Motor neuron (in vitro differentiated cells): ENCODE results near the gene GPR132. TPM values are rescaled to one million over a fixed set of nuclear protein-coding genes. Genes with fewer than 3 reads are reported as not detected.

Experiments
- ATAC-seq, 8 experiments: fragments of 200-7000 bp; cut with Tn5 transposase; replicated peaks in 6 of 8; 2 replicates each; pipeline ENCODE4 v1.8.0; 2021; ENCODE audit warnings: mild to moderate bottlenecking in 8 of 8, moderate library complexity in 8 of 8
- H3K27ac ChIP-seq, 2 donors: fragments of 250-450 bp; sonication (Bioruptor Pico); 2 replicates each; pipeline ENCODE4 v1.9.0; 2021; ENCODE audit warnings: antibody characterized with exemption in 2 of 2, mild to moderate bottlenecking in 2 of 2, moderate library complexity in 1 of 2
- H3K4me1 ChIP-seq, 2 donors: fragments of 250-450 bp; sonication (Bioruptor Pico); replicated peaks in 1 of 2; 2 replicates each; pipeline ENCODE4 v1.6.1; 2021; ENCODE audit warnings: antibody characterized with exemption in 2 of 2, mild to moderate bottlenecking in 2 of 2, moderate library complexity in 1 of 2
- H3K4me3 ChIP-seq, 5 donors: fragments of 250-450 bp; sonication (Bioruptor Pico); 2 replicates each; pipeline ENCODE4 v1.9.0; 2021; ENCODE audit warnings: antibody characterized with exemption in 5 of 5, mild to moderate bottlenecking in 5 of 5, moderate library complexity in 4 of 5
- WGBS, 10 experiments: fragments of 450-650 bp; shearing (Covaris generic); methylation state at CpG; one replicate each; pipeline ENCODE4 v1.0.0; 2022; 5-methylcytosine and 5-hydroxymethylcytosine counted together
- in situ Hi-C, 9 experiments: fragments of 400-800 bp; cut with MboI; loops; one replicate each; pipeline ENCODE4 v1.15.0; 2021; ENCODE audit warnings: low sequenced_read_pairs in 9 of 9, low pct_unique_long_range_greater_than_20kb in 2 of 9; ENCODE audit not compliant: unreplicated experiment in 9 of 9
- total RNA-seq, 8 experiments: library from RNA; unstranded; fragments of 300-600 nt; gene quantifications; 2 replicates each; pipeline versions ENCODE4 v1.2.3 to v1.2.4, GENCODE V29; 2022

GPR132 gene
- total RNA-seq, 8 experiments from 2014 or later: 0.46 to 0.66 (median 0.48) TPM; not detected in 4

DNA sequence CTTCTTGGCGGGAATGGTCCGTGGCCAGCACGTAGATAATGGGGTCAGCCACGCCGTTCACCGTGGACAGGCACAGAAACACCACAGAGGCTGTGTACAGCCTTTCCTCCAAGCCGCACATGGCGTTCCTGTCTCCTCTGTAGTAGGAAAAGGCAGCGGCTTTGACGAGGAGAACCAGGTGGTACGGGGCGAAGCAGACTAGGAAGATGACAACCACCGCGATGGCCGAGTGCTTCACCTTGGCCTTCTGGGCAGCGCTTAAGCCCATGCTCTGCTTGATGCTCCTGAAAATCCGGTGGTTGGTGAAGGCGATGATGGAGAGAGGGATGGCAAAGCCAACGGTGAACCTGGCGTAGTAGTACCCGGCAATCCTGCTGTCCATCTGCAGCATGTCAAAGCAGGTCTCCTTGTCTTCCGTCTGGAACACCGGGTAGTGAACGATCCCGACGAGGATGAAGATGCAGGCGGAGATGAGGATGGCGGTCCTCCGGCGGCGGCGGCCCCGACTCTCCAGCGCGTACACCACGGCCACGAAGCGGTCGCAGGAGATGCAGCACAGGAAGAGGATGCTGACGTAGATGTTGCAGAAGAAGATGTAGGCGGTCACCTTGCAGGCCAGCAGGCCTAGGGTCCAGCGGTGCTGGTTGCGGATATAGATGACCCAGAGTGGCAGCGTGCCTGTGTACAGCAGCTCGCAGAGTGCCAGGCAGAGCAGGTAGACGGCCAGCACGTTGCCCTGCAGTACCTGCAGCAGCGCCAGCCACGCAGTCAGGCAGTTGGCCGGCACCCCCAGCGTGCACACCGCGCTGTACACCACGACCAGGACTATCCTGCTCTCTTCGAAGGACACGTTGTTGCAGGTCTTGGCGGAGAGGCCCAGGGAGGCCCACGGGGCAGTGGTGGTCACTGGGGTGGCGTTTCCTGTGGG, 13.8 kb downstream of the GPR132 start:
- 17 to 100% (median 84%) methylated on average over 1 to 16 of the region's 59 CpGs; no CpG with 5 or more reads in 4 of the 10 experiments for WGBS, 10 experiments
- in situ Hi-C loops: no loop called here
- H3K4me3 ChIP-seq: no peak overlapping the region
- no peak for ATAC-seq
- H3K27ac ChIP-seq: no peak overlapping the region
- no peaks in the 10 kb centered on the region for H3K4me1 ChIP-seq

DNA sequence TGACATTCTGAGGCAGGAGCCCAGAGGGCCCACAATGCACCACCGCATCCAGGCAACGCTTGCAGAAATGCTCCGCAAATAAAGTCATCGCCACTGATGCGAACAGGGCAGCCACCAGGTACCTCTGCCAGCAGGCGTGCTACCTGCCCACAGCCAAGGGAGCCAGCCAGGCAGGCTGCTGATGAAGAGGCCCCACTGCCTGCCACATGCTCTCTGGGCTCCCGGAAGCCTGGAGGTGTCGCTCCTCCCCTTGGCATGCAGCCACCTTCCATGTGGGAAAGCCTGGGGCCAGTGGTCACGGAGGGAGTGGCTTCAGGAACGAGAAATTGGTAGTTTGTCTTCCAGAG, 14.7 kb downstream of the GPR132 start:
- Histone ChIP-seq H3K4me3 (no peak overlapping the region), H3K4me1 (no peaks in the 10 kb centered on the region), H3K27ac (no peak overlapping the region)
- WGBS, 10 experiments: 0 to 90% methylated on average over 2 of the region's 10 CpGs; no CpG with 5 or more reads in 8 of the 10 experiments
- peak in 6 of 8 experiments; percentile 35 to 81 (median 63) for ATAC-seq
- in situ Hi-C loops: no loop called here

DNA sequence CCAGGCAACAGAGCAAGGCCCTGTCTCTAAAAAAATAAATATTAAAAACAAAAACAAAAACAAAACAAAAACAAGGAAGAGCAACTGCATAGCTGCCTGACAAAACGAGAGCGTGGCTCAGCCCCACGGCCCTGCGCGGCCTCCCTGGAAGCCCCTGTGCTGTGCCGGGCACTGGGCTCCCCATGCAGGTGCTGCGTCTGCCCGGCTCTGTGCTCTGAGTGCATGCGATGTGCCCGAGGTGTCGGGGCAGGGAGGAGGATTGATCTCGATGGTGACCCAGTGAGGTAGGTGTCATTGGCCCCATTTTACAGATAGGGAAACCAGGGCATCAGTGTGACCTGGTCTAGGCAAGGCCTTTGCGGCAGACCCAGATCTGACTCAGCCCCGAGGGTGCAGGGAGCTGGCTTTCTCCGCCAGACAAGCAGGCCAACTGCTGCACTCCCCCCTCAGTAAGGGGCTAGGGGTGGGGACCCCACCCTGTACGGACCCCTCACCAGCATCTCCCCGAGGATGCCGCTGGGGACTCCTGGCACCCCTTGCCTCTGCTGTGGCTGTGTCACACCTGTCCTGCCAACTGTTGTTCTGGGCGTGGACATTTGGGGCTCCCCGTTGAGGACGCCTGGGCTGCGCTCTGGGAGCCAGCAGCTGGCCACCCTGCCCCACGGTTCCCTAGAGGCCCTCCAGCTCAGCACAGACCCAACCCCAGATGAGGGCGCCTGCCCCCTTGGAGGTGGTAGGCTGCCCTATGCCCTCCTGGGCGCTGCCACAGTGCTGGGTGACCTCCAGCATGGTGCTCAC, 15.3 kb downstream of the GPR132 start:
- WGBS, 10 experiments: 77 to 94% (median 82%) methylated on average over 2 to 14 of the region's 25 CpGs; no CpG with 5 or more reads in 4 of the 10 experiments
- no peak overlapping the region for H3K4me3 ChIP-seq
- ATAC-seq: peak in 1 of 8 experiments; percentile 19
- no peak overlapping the region for H3K27ac ChIP-seq
- in situ Hi-C loops: loop anchor here in 2 of 9 experiments (10.0 to 25.0 kb wide), 2 partner anchors 75 to 138 kb away; partner anchors contain the start of genes AHNAK2 (in 2 of the 2) and PLD4 (in 1 of the 2)
- H3K4me1 ChIP-seq: no peaks in the 10 kb centered on the region

DNA sequence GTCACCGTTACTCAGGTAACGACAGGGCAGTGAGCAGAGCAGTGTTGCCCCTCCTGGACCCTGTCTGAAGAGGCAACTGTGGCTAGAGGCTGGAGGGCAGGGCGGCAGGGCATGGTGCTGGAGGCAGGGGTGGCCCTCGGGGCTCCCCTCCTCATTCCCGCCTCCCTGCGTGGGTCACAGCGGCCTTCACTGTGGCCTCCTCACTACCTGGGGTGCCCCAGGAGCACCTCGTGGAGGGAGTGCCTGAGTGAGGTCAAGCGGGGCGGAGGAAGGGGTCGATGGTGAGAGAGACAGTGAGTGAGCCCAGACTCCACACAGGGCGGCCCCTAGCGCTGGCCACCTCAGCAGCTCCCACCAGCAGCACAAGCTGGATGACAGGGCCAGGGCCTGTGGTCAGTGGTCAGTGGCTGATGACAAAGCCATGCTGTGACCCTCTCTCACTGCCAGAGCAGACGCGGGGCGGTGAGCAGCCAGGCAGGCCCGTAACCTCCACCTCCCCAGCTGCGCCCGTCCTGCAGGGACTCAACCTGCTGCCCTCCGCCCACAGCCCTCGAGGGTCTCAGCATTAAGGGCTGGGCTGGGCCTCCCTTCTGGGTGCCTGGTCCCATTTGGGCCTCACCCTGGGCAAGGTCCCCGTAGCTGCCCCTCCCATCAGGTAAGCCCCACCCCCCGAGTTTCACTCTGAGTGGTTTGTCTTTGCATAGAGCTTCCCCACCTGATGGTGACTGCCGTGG, 17.8 kb downstream of the GPR132 start:
- Histone ChIP-seq H3K27ac (no peak overlapping the region), H3K4me1 (no peaks in the 10 kb centered on the region), H3K4me3 (no peak overlapping the region)
- peak in 1 of 8 experiments; percentile 3 for ATAC-seq
- in situ Hi-C loops: loop anchor here in 2 of 9 experiments (10.0 to 25.0 kb wide), 2 partner anchors 73 to 135 kb away; partner anchors contain the start of genes AHNAK2 (in 2 of the 2) and PLD4 (in 1 of the 2)
- WGBS, 10 experiments: 65 to 100% (median 75%) methylated on average over 1 to 4 of the region's 24 CpGs; no CpG with 5 or more reads in 6 of the 10 experiments

DNA sequence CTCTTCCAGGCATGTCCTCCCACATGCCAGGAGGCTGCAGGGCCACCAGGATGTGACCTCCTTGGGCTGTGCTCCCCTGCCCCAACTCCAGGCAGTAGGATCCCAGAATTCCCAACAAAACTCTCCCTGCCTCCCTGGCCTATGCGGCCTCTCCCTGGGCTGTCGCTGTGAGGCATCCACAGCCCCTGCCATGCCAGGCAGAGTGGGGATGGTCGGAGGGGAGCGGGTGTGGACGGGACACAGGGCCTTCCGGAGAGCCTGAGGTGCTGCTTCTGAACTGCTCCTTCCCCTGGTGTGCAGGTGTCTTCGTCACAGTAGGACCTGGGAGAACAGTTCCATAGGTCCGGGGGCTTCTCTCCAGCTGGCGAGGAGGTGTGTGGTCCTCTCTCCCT, 18.3 kb downstream of the GPR132 start:
- H3K4me1 ChIP-seq: no peaks in the 10 kb centered on the region
- no peak overlapping the region for H3K27ac ChIP-seq
- in situ Hi-C loops: loop anchor here in 2 of 9 experiments (10.0 to 25.0 kb wide), 2 partner anchors 72 to 135 kb away; partner anchors contain the start of genes AHNAK2 (in 2 of the 2) and PLD4 (in 1 of the 2)
- H3K4me3 ChIP-seq: no peak overlapping the region
- WGBS, 10 experiments: 0 to 86% (median 67%) methylated on average over 1 to 6 of the region's 9 CpGs; no CpG with 5 or more reads in 6 of the 10 experiments
- ATAC-seq: no peak

DNA sequence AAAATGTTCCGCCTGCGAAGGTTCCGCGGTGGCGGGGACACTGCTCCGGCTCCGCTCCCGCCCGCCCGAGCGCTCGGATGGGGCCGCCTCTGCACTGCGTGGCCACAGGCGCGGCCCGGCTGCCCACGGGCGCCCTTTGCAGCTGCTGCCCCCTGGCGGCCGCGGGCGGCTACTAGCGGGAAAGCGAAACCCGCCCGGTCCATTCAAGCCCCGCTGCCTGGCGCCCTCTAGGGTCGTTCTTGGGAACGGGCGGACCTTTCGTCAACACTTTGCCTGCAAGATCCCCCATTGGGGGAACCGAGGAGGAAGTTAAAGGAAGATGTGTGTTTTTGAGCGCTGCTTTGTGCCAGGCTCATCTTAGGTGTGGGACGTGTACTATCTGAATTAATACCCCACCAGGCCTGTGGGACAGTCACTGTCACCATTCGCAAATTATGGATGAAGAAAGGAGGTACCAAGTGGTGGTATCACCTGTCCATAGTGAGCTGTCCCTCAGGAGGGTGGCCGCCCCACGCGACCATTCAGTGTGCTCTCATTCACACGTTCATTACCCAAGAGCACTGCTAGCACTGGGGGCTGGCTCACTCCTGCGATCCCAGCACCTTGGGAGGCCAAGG, 19.4 kb downstream of the GPR132 start:
- WGBS, 10 experiments: 0 to 33% (median 10%) methylated on average over 1 to 14 of the region's 42 CpGs; no CpG with 5 or more reads in 4 of the 10 experiments
- no peak overlapping the region for H3K4me3 ChIP-seq
- ATAC-seq: peak; percentile 78 to 96 (median 94)
- H3K27ac ChIP-seq: no peak overlapping the region
- in situ Hi-C loops: loop anchor here in 2 of 9 experiments (10.0 to 25.0 kb wide), 2 partner anchors 71 to 134 kb away; partner anchors contain the start of genes AHNAK2 (in 2 of the 2) and PLD4 (in 1 of the 2)
- H3K4me1 ChIP-seq: no peaks in the 10 kb centered on the region

DNA sequence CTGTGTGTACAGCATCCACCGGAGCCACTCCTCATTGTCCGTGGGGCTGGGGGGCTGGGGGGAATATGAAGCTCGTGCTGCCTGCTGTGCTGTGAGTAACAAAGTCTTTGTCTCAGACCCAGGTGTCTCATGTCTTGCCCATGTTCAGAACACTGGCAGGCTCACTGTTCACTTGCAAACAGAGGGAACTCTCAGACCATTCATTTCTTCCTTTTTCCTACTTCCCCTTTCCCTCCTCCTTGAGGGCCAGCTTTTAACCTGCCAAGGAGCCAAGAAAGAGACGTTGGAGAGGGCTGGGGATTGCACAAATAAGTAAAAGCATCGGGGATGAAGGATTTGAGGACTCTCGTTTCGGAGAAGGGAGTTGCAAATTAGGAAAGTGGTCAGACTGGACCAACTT, 21.6 kb downstream of the GPR132 start:
- ATAC-seq: no peak
- H3K4me3 ChIP-seq: no peak overlapping the region
- WGBS, 10 experiments: 37 to 80% (median 53%) methylated on average over 1 to 7 of the region's 7 CpGs; no CpG with 5 or more reads in 1 of the 10 experiments
- H3K4me1 ChIP-seq: peaks cover 0 to 3% of the 10 kb centered on the region in 2 donors
- H3K27ac ChIP-seq: no peak overlapping the region
- in situ Hi-C loops: loop anchor here in 2 of 9 experiments (10.0 to 25.0 kb wide), 2 partner anchors 69 to 131 kb away; partner anchors contain the start of genes AHNAK2 (in 2 of the 2) and PLD4 (in 1 of the 2)

DNA sequence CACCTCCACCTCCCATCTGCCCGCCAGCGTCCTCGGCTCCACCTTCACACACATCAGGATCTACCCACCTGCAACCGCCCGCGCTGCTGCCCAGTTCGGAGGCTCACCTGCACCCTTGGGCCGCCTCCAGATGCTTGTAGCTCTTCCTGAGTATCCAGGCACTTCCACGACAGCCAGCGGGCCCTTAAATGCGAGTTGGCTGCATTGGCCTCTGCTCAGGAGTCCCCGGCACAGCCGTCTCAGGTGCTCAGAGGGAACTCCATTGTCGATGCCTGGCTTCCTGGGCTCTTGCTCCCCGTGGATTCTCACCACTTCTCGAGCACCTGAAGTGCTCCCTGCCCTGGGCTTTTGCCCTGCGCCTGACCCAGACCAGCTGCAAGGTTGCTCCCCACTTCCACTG, 22.4 kb downstream of the GPR132 start:
- Histone ChIP-seq H3K4me3 (no peak overlapping the region), H3K27ac (no peak overlapping the region), H3K4me1 (peaks cover 0 to 4% of the 10 kb centered on the region in 2 donors)
- 75 to 100% (median 89%) methylated on average over 1 to 7 of the region's 17 CpGs; no CpG with 5 or more reads in 6 of the 10 experiments for WGBS, 10 experiments
- in situ Hi-C loops: loop anchor here in 2 of 9 experiments (10.0 to 25.0 kb wide), 2 partner anchors 68 to 131 kb away; partner anchors contain the start of genes AHNAK2 (in 2 of the 2) and PLD4 (in 1 of the 2)
- ATAC-seq: no peak

DNA sequence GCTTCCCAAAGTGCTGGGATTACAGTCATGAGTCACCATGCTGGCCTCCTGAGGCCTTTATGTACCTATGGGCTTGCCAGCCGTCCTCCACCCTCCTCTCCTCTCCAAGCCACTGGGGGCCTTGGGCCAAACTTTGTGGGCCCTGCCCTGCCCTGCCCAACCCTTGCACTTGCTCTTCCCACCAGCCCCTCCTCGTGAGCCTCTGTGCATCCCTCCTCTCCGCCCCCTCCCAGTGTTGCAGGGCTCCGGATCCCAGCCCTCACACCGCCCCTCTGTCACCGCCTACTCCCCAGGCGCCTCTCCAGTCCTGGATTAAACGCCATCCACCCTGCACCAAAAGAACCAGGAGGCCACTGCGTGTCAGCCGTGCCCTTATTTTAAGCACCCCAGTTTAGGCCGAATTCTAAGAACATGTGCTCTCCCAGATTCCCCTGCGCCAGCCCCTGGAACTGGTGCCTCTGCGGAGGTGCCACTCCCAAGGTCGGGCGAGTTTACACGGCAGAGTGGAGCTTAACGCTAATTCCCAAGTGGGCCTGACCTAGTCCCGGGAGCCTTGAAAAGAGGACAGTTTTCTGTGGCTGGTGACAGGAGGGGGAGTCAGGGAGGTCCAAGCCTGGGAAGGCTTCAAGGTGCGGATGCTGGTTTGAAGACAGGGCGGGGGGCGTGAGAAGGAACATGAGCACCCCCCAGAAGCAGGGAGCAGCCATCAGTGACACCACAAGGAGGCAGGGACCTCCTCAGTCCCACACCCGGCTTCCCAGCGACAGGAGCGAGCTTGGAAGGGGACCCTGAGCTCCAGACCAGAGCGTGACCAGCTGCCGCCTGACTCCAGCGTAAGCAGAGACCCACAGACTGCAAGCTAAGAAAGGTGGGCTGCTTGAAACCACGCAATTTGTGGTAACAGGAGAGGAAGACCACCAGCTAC, 23.1 kb downstream of the GPR132 start:
- WGBS, 10 experiments: 0 to 100% (median 63%) methylated on average over 1 to 13 of the region's 28 CpGs; no CpG with 5 or more reads in 2 of the 10 experiments
- Histone ChIP-seq H3K4me3 (no peak overlapping the region), H3K27ac (no peak overlapping the region), H3K4me1 (peaks cover 0 to 4% of the 10 kb centered on the region in 2 donors)
- peak in 4 of 8 experiments; percentile 15 to 86 (median 66) for ATAC-seq
- in situ Hi-C loops: loop anchor here in 2 of 9 experiments (10.0 to 25.0 kb wide), 2 partner anchors 67 to 130 kb away; partner anchors contain the start of genes AHNAK2 (in 2 of the 2) and PLD4 (in 1 of the 2)

DNA sequence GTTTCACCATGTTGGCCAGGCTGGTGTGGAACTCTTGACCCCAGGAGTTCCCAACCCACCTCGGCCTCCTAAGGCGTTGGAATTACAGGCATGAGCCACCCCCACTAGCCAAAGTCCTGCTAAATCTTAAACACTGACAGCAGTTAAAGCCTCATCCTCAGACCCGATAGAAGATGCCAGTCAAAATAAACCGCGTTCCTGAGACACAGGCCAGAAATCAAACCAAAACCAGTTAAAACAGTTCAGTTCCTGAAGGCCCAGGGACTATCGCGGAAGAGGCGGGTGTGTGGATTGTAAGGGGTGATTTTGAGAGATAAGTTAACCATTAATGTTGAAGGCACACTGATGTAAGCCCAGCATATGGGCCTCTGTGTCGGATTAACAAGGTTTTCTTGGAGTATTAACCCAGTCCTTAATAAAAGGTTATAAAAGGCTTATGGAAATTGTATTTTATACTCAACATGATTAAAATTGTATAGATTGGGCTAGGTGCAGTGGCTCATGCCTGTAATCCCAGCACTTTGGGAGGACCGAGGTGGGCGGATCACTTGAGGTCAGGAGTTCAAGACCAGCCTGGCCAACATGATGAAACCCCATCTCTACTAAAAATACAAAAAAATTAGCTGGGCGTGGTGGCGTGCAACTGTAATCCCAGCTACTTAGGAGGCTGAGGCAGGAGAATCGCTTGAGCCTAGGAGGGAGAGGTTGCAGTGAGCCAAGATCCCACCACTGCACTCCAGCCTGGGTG, 25.6 kb downstream of the GPR132 start:
- Histone ChIP-seq H3K4me1 (peaks cover 0 to 4% of the 10 kb centered on the region in 2 donors), H3K27ac (no peak overlapping the region), H3K4me3 (no peak overlapping the region)
- WGBS, 10 experiments: 58 to 100% (median 80%) methylated on average over 3 to 9 of the region's 14 CpGs; no CpG with 5 or more reads in 1 of the 10 experiments
- ATAC-seq: no peak
- in situ Hi-C loops: loop anchor here in 2 of 9 experiments (10.0 to 25.0 kb wide), 2 partner anchors 65 to 127 kb away; partner anchors contain the start of genes AHNAK2 (in 2 of the 2) and PLD4 (in 1 of the 2)
